Neuronal stem cell (in vitro differentiated cells): ENCODE measurements around the gene PPP2R2B.

Experiments used
- DNase-seq: peaks from one replicate; pipeline ENCODE4 v3.0.0-alpha.2; 2013; ENCODE audit warnings: low spot score
- H2AFZ ChIP-seq: one replicate; pipeline ENCODE4 v1.6.1; 2013; ENCODE audit warnings: mild to moderate bottlenecking, low read length, inconsistent platforms
- H2AK5ac ChIP-seq: 2 replicates; pipeline ENCODE4 v1.6.1; 2013; ENCODE audit warnings: low read depth, mild to moderate bottlenecking, inconsistent platforms, low read length, moderate library complexity, mixed read lengths
- H2BK120ac ChIP-seq: 2 replicates; pipeline ENCODE4 v1.6.1; 2013; ENCODE audit warnings: low read depth, mild to moderate bottlenecking, inconsistent platforms, low read length, moderate library complexity, mixed read lengths
- H2BK12ac ChIP-seq: one replicate; pipeline ENCODE4 v1.6.1; 2013; ENCODE audit warnings: low read length, inconsistent platforms
- H2BK15ac ChIP-seq: 2 replicates; pipeline ENCODE4 v1.6.1; 2013; ENCODE audit warnings: mild to moderate bottlenecking, low read length, inconsistent platforms, mixed read lengths
- H2BK5ac ChIP-seq: one replicate; pipeline ENCODE4 v1.6.1; 2013; ENCODE audit warnings: inconsistent platforms, mild to moderate bottlenecking, low read length, moderate library complexity
- H3K14ac ChIP-seq: one replicate; pipeline ENCODE4 v1.6.1; 2013; ENCODE audit warnings: low read length, inconsistent platforms
- H3K18ac ChIP-seq: 2 replicates; pipeline ENCODE4 v1.6.1; 2013; ENCODE audit warnings: low read length, inconsistent platforms
- H3K23ac ChIP-seq: 2 replicates; pipeline ENCODE4 v1.6.1; 2013; ENCODE audit warnings: low read depth, mild to moderate bottlenecking, mixed read lengths, low read length, inconsistent platforms; ENCODE audit not compliant: poor library complexity
- H3K27ac ChIP-seq: replicated peaks from 3 replicates; pipeline ENCODE4 v1.5.1; 2013; ENCODE audit warnings: low read length, inconsistent platforms
- H3K27me3 ChIP-seq, 3 experiments: 2 replicates each; pipeline ENCODE4 v1.6.1; 2013; ENCODE audit warnings: low read length in 3 of 3, mild to moderate bottlenecking in 2 of 3, inconsistent platforms in 1 of 3, low read depth in 1 of 3, mixed read lengths in 1 of 3, moderate library complexity in 1 of 3; ENCODE audit not compliant: control insufficient read depth in 3 of 3, insufficient read depth in 3 of 3
- H3K36me3 ChIP-seq, 2 donors: replicated peaks in 1 of 2; 2 replicates each; pipeline ENCODE4 v1.6.1; 2013; ENCODE audit warnings: low read length in 2 of 2; ENCODE audit not compliant: control insufficient read depth in 2 of 2, insufficient read depth in 2 of 2
- H3K4ac ChIP-seq: 2 replicates; pipeline ENCODE4 v1.6.1; 2013; ENCODE audit warnings: inconsistent platforms, mild to moderate bottlenecking, low read length, moderate library complexity
- H3K4me1 ChIP-seq, 2 donors: 1 replicate in 1 of 2; 2 replicates in 1 of 2; pipeline ENCODE4 v1.6.1; 2013; ENCODE audit warnings: low read length in 2 of 2, low read depth in 1 of 2; ENCODE audit not compliant: control insufficient read depth in 2 of 2, insufficient read depth in 1 of 2
- H3K4me2 ChIP-seq: one replicate; pipeline ENCODE4 v1.6.1; 2013; ENCODE audit warnings: mild to moderate bottlenecking, low read length, inconsistent platforms; ENCODE audit not compliant: insufficient read depth, poor library complexity, severe bottlenecking
- H3K4me3 ChIP-seq, 2 donors: 2 replicates each; pipeline ENCODE4 v1.5.1; 2013; ENCODE audit warnings: low read length in 2 of 2, mild to moderate bottlenecking in 2 of 2, inconsistent platforms in 1 of 2, moderate library complexity in 1 of 2
- H3K79me1 ChIP-seq: one replicate; pipeline ENCODE4 v1.6.1; 2013; ENCODE audit warnings: low read depth, mild to moderate bottlenecking, inconsistent platforms, low read length, moderate library complexity
- H3K9ac ChIP-seq: one replicate; pipeline ENCODE4 v1.6.1; 2013; ENCODE audit warnings: mild to moderate bottlenecking, low read depth, low read length, inconsistent platforms; ENCODE audit not compliant: poor library complexity
- H3K9me3 ChIP-seq, 2 donors: replicated peaks in 1 of 2; 2 replicates each; pipeline versions ENCODE3 to v1.6.1; 2013; ENCODE audit warnings: low read length in 2 of 2, mild to moderate bottlenecking in 2 of 2, inconsistent platforms in 1 of 2, low read depth in 1 of 2, mixed read lengths in 1 of 2, moderate library complexity in 1 of 2; ENCODE audit not compliant: control insufficient read depth in 2 of 2, insufficient read depth in 1 of 2
- H4K8ac ChIP-seq: one replicate; pipeline ENCODE4 v1.6.1; 2013; ENCODE audit warnings: low read depth, mild to moderate bottlenecking, inconsistent platforms, low read length, moderate library complexity
- H4K91ac ChIP-seq: one replicate; pipeline ENCODE4 v1.6.1; 2013; ENCODE audit warnings: low read length, low read depth, mild to moderate bottlenecking, inconsistent platforms; ENCODE audit not compliant: poor library complexity
- WGBS, 2 donors: extraction: QIAGEN DNeasy Blood & Tissue Kit; methylation state at CpG; one replicate each; pipeline ENCODE4 v1.1.7; 2013; ENCODE audit warnings: missing lambda C conversion rate in 2 of 2, mixed read lengths in 1 of 2; ENCODE audit not compliant: insufficient read length in 2 of 2, insufficient replicate concordance in 1 of 2; ENCODE audit errors: extremely low coverage in 2 of 2; 5-methylcytosine and 5-hydroxymethylcytosine counted together

Gene PPP2R2B

GRCh38 chr5:146789712-146790653 lies 88.6 kb downstream of the PPP2R2B start:
- H3K4me3 ChIP-seq, result no peak overlapping the region
- no peak overlapping the region for H3K9ac ChIP-seq
- no peak overlapping the region for H4K91ac ChIP-seq
- no peak overlapping the region for H2BK5ac ChIP-seq
- no peak overlapping the region for H2AFZ ChIP-seq
- no peaks in the 10 kb centered on the region for H3K79me1 ChIP-seq
- no peak overlapping the region for H3K18ac ChIP-seq
- H3K4me1 ChIP-seq, result peaks cover 20 to 23% of the 10 kb centered on the region in 2 donors
- peak; percentile 76 for DNase-seq
- H3K27me3 ChIP-seq, result no peaks in the 10 kb centered on the region
- no CpG with 5 or more reads among the region's 6 CpGs for WGBS, 2 donors
- H2BK12ac ChIP-seq, result no peak overlapping the region
- H3K9me3 ChIP-seq, result no peaks in the 10 kb centered on the region
- H3K4me2 ChIP-seq, result peak overlapping the region; percentile 13
- no peak overlapping the region for H3K14ac ChIP-seq
- no peak overlapping the region for H2BK15ac ChIP-seq
- no peak overlapping the region for H2BK120ac ChIP-seq
- H4K8ac ChIP-seq, result no peak overlapping the region
- H3K4ac ChIP-seq, result no peak overlapping the region
- H3K27ac ChIP-seq, result peak overlapping the region; percentile 96
- no peaks in the 10 kb centered on the region for H3K36me3 ChIP-seq
- no peak overlapping the region for H3K23ac ChIP-seq
- H2AK5ac ChIP-seq, result no peak overlapping the region

GRCh38 chr5:146788898-146789297 lies 89.7 kb downstream of the PPP2R2B start:
- H2BK12ac ChIP-seq, result no peak overlapping the region
- H3K4me1 ChIP-seq, result peaks cover 20 to 23% of the 10 kb centered on the region in 2 donors
- H4K91ac ChIP-seq, result no peak overlapping the region
- H3K79me1 ChIP-seq, result no peaks in the 10 kb centered on the region
- H3K9ac ChIP-seq, result no peak overlapping the region
- no peak overlapping the region for H3K4me3 ChIP-seq
- no peaks in the 10 kb centered on the region for H3K36me3 ChIP-seq
- no peak overlapping the region for H3K4ac ChIP-seq
- no peak overlapping the region for H4K8ac ChIP-seq
- H2AK5ac ChIP-seq, result no peak overlapping the region
- H2BK5ac ChIP-seq, result no peak overlapping the region
- no peak overlapping the region for H3K4me2 ChIP-seq
- no CpG with 5 or more reads among the region's 2 CpGs for WGBS, 2 donors
- no peak overlapping the region for H2BK120ac ChIP-seq
- H2BK15ac ChIP-seq, result no peak overlapping the region
- no peaks in the 10 kb centered on the region for H3K27me3 ChIP-seq
- H3K18ac ChIP-seq, result no peak overlapping the region
- no peak overlapping the region for H3K14ac ChIP-seq
- H2AFZ ChIP-seq, result no peak overlapping the region
- peak; percentile 73 for DNase-seq
- H3K23ac ChIP-seq, result no peak overlapping the region
- H3K27ac ChIP-seq, result peak overlapping the region; percentile 96
- no peaks in the 10 kb centered on the region for H3K9me3 ChIP-seq

- H3K4me1 ChIP-seq, result peaks cover 10 to 16% of the 10 kb centered on the region in 2 donors
These were observed 93.5 kb downstream of the PPP2R2B start for GRCh38 chr5:146785065-146785464.

GRCh38 chr5:146781157-146781556 lies 97.4 kb downstream of the PPP2R2B start:
- Histone ChIP-seq H3K79me1 (no peaks in the 10 kb centered on the region), H2AK5ac (no peak overlapping the region), H3K4me3 (no peak overlapping the region), H3K4ac (no peak overlapping the region), H3K27ac (no peak overlapping the region), H3K18ac (no peak overlapping the region), H3K4me1 (peaks cover 10 to 11% of the 10 kb centered on the region in 2 donors), H2BK15ac (no peak overlapping the region), H3K27me3 (no peaks in the 10 kb centered on the region), H2BK12ac (no peak overlapping the region), H3K4me2 (no peak overlapping the region), H3K23ac (no peak overlapping the region), H4K91ac (no peak overlapping the region), H3K9ac (no peak overlapping the region), H3K14ac (no peak overlapping the region), H2AFZ (no peak overlapping the region), H3K9me3 (peaks cover 3 to 6% of the 10 kb centered on the region in 2 donors), H2BK5ac (no peak overlapping the region), H2BK120ac (no peak overlapping the region), H4K8ac (no peak overlapping the region), H3K36me3 (no peaks in the 10 kb centered on the region)
- WGBS, 2 donors, result no CpG with 5 or more reads among the region's 2 CpGs
- no peak for DNase-seq

More at GRCh38 chr5:146785065-146785464, 93.5 kb downstream of the PPP2R2B start:
- Histone ChIP-seq H2AK5ac (no peak overlapping the region), H2AFZ (no peak overlapping the region), H3K18ac (no peak overlapping the region), H3K14ac (no peak overlapping the region), H3K9me3 (peaks cover 3 to 4% of the 10 kb centered on the region in 2 donors), H2BK15ac (peak overlapping the region; percentile 30), H3K79me1 (no peaks in the 10 kb centered on the region), H3K36me3 (no peaks in the 10 kb centered on the region), H3K23ac (no peak overlapping the region), H2BK12ac (no peak overlapping the region), H3K4me2 (no peak overlapping the region), H3K27me3 (no peaks in the 10 kb centered on the region), H2BK120ac (no peak overlapping the region), H3K4me3 (no peak overlapping the region), H3K9ac (no peak overlapping the region), H4K8ac (no peak overlapping the region), H3K4ac (no peak overlapping the region), H3K27ac (no peak overlapping the region), H4K91ac (no peak overlapping the region), H2BK5ac (no peak overlapping the region)
- no peak for DNase-seq
- no CpG with 5 or more reads among the region's 3 CpGs for WGBS, 2 donors
